Measurements from ENCODE around the gene UBQLN2.
"Not testable (repeated sequence)": the region's sequence is repeated elsewhere in the genome, so short reads cannot be mapped to it uniquely, and the experiment has no call there.

- not testable (repeated sequence) for TF ChIP-seq YY1 (IDR thresholded peaks at IDR 0.05; ENCODE audit: insufficient read depth, insufficient read length); ZNF274 (IDR thresholded peaks at IDR 0.05; ENCODE audit: low read depth, low read length)
Measured at GRCh38 chrX:56591830-56592229, 28.4 kb downstream of the UBQLN2 start.

All from NT2/D1 (cell line).